Stimulated activated CD4-positive, alpha-beta T cell treated with anti-CD3 and anti-CD28 coated beads, Interleukin-15, amount 100 ng/mL, for 48 hours (primary cell): ENCODE data around the gene ATG9B.

Experiments
- DNase-seq, 2 donors: peaks; one replicate each; pipeline ENCODE4 v3.0.0-alpha.2; 2020; ENCODE audit warnings: low read depth in 2 of 2

ATG9B gene

GRCh38 chr7:151024435-151025056 lies at the start of gene ATG9B:
Gene ATG9B (minus strand): TSS chr7:151024494. CDS start chr7:151024423, 71 bp downstream.
- no peak for DNase-seq

GRCh38 chr7:151073990-151074389 lies 49.7 kb upstream of the ATG9B start:
- DNase-seq, result no peak

GRCh38 chr7:151071032-151071866 lies 47.0 kb upstream of the ATG9B start:
- no peak for DNase-seq

- no peak for DNase-seq
Measured at GRCh38 chr7:151070574-151070960, 46.3 kb upstream of the ATG9B start.

- DNase-seq, result no peak
Measured at GRCh38 chr7:151069841-151070573, 45.7 kb upstream of the ATG9B start.

- no peak for DNase-seq
Measured at GRCh38 chr7:151068069-151068773, 43.9 kb upstream of the ATG9B start.

- DNase-seq, result no peak
Measured at GRCh38 chr7:151066273-151066974, 42.1 kb upstream of the ATG9B start.

- no peak for DNase-seq
Measured at GRCh38 chr7:151065516-151065915, 41.2 kb upstream of the ATG9B start.

GRCh38 chr7:151064993-151065392 lies 40.7 kb upstream of the ATG9B start:
- no peak for DNase-seq

GRCh38 chr7:151064454-151064853 lies 40.2 kb upstream of the ATG9B start:
- no peak for DNase-seq

GRCh38 chr7:151063212-151063561 lies 38.9 kb upstream of the ATG9B start:
- no peak for DNase-seq

- DNase-seq, result no peak
Measured at GRCh38 chr7:151062399-151063211, 38.3 kb upstream of the ATG9B start.

GRCh38 chr7:151062111-151062398 lies 37.8 kb upstream of the ATG9B start:
- no peak for DNase-seq

- no peak for DNase-seq
Measured at GRCh38 chr7:151061213-151062110, 37.2 kb upstream of the ATG9B start.

GRCh38 chr7:151060416-151061212 lies 36.3 kb upstream of the ATG9B start:
- no peak for DNase-seq

- DNase-seq, result no peak
Measured at GRCh38 chr7:151060113-151060415, 35.8 kb upstream of the ATG9B start.

GRCh38 chr7:151059367-151060112 lies 35.2 kb upstream of the ATG9B start, which contains the start of gene SLC4A2:
Gene SLC4A2 (plus strand): TSS chr7:151059589. CDS start chr7:151061988, 2,399 bp downstream.
- peak in 1 of 2 donors; percentile 61 for DNase-seq

GRCh38 chr7:151058781-151059366 lies 34.6 kb upstream of the ATG9B start:
- DNase-seq, result no peak
